GM19455 (cell line): ENCODE results near the gene KCNK6.
A peak's percentile ranks its signal among the peaks of the same experiment; 100 is the strongest.
"Not testable (repeated sequence)": the region's sequence is repeated elsewhere in the genome, so short reads cannot be mapped to it uniquely, and the experiment has no call there.

Experiments
- ATAC-seq: cut with Tn5 transposase; IDR thresholded peaks from one replicate; pipeline ENCODE4 v1.9.1; 2021; ENCODE audit not compliant: unreplicated experiment

The KCNK6 gene

GRCh38 chr19:38321646-38322196 lies 2.1 kb downstream of the KCNK6 start:
- no peak for ATAC-seq

- ATAC-seq, result no peak
Observed at GRCh38 chr19:38323291-38323690, 3.6 kb downstream of the KCNK6 start.

GRCh38 chr19:38324431-38324830 lies 4.8 kb downstream of the KCNK6 start:
- ATAC-seq, result no peak

- no peak for ATAC-seq
Observed at GRCh38 chr19:38326591-38326990, 6.9 kb downstream of the KCNK6 start.

GRCh38 chr19:38329651-38330050 lies 10.0 kb downstream of the KCNK6 start:
- no peak for ATAC-seq

GRCh38 chr19:38331728-38332127 lies 12.1 kb downstream of the KCNK6 start:
- ATAC-seq, result no peak

- ATAC-seq, result no peak
Observed at GRCh38 chr19:38333245-38333644, 13.6 kb downstream of the KCNK6 start.

- peak; percentile 66 for ATAC-seq
Observed at GRCh38 chr19:38335949-38336637, 16.4 kb downstream of the KCNK6 start.

- ATAC-seq, result peak; percentile 48
Observed at GRCh38 chr19:38336638-38337359, 17.2 kb downstream of the KCNK6 start.

- ATAC-seq, result no peak
Observed at GRCh38 chr19:38337360-38337653, 17.7 kb downstream of the KCNK6 start.

GRCh38 chr19:38339011-38339410 lies 19.4 kb downstream of the KCNK6 start:
- ATAC-seq, result not testable (repeated sequence)

- no peak for ATAC-seq
Observed at GRCh38 chr19:38340927-38341326, 21.3 kb downstream of the KCNK6 start.

- no peak for ATAC-seq
Observed at GRCh38 chr19:38346837-38347236, 27.2 kb downstream of the KCNK6 start.

- ATAC-seq, result no peak
Observed at GRCh38 chr19:38350883-38351282, 31.2 kb downstream of the KCNK6 start.

- no peak for ATAC-seq
Observed at GRCh38 chr19:38351865-38352395, 32.3 kb downstream of the KCNK6 start.

GRCh38 chr19:38352611-38353010 lies 33.0 kb downstream of the KCNK6 start:
- ATAC-seq, result no peak

GRCh38 chr19:38355728-38356725 lies 36.4 kb downstream of the KCNK6 start:
- no peak for ATAC-seq

- ATAC-seq, result no peak
Observed at GRCh38 chr19:38358071-38358470, 38.4 kb downstream of the KCNK6 start.

- no peak for ATAC-seq
Observed at GRCh38 chr19:38359242-38360021, 39.8 kb downstream of the KCNK6 start.

GRCh38 chr19:38360351-38360750 lies 40.7 kb downstream of the KCNK6 start:
- no peak for ATAC-seq
